HCT116 (cell line): ENCODE measurements around the gene CLEC20A. TPM values are rescaled to one million over a fixed set of nuclear protein-coding genes. Genes with fewer than 3 reads are reported as not detected.

ENCODE experiments used
- ATAC-seq: fragments of 200-7000 bp; cut with Tn5 transposase; 2 replicates; pipeline ENCODE4 v1.9.1; 2020; ENCODE audit warnings: mild to moderate bottlenecking, moderate library complexity
- BruUV-seq: library from RNA; stranded (reverse); fragments of 400-500 nt; replicated peaks from 2 replicates; lab custom pipeline; 2021; lab: Mats Ljungman, UMichigan
- CTCF ChIA-PET: fragments of 300-600 bp; sonication (Branson Sonifier 250); formaldehyde crosslinking; loops from one replicate; lab custom pipeline; 2021; ENCODE audit warnings: antibody characterized with exemption; lab: Charles Lee
- POLR2A ChIA-PET: fragments of 300-600, 350-600 bp; sonication (Branson Sonifier 250); formaldehyde crosslinking; loops from one replicate; lab custom pipeline; 2021; ENCODE audit warnings: antibody characterized with exemption; lab: Charles Lee
- RAD21 ChIA-PET, 2 experiments: fragments of 300-600 bp; sonication (Branson Sonifier 250); formaldehyde crosslinking; loops; one replicate each; lab custom pipeline; 2023; ENCODE audit warnings: low total read pairs in 2 of 2; ENCODE audit not compliant: uncharacterized antibody in 2 of 2, unreplicated experiment in 2 of 2, low non-redundant PET in 1 of 2; lab: Charles Lee
- DNase-seq: peaks from one replicate; pipeline ENCODE4 v3.0.0-alpha.2; 2010; ENCODE audit warnings: low read depth, low spot score
- H2AFZ ChIP-seq: fragments of 200-600 bp; shearing (Covaris generic), sonication (generic); 2 replicates; pipeline ENCODE4 v1.6.1; 2017; ENCODE audit warnings: low read depth, mixed run types, mixed read lengths, antibody characterized with exemption, low read length; ENCODE audit not compliant: poor library complexity, severe bottlenecking
- H3K27ac ChIP-seq: 2 replicates; pipeline ENCODE4 v1.5.1; 2012; ENCODE audit warnings: low read depth, low read length
- H3K27me3 ChIP-seq: fragments of 200-600 bp; sonication (generic); 2 replicates; pipeline ENCODE4 v1.6.1; 2016; ENCODE audit warnings: mixed run types, low read length, mixed read lengths; ENCODE audit not compliant: insufficient read depth
- H3K36me3 ChIP-seq, 2 experiments: fragments of 200-500 bp in 1 of 2; fragments of 200-600 bp in 1 of 2; sonication (Bioruptor generic) in 1 of 2; sonication (generic) in 1 of 2; 2 replicates each; pipeline versions ENCODE4 v1.5.1 to v1.6.1; 2014 to 2016; ENCODE audit warnings: low read length in 2 of 2, inconsistent platforms in 1 of 2, mixed read lengths in 1 of 2, mixed run types in 1 of 2; ENCODE audit not compliant: insufficient read depth in 2 of 2, control insufficient read depth in 1 of 2
- H3K4me1 ChIP-seq, 2 experiments: fragments of 200-600 bp in 1 of 2; sonication (generic) in 1 of 2; 2 replicates each; pipeline versions ENCODE4 v1.5.1 to v1.6.1; 2012 to 2017; ENCODE audit warnings: low read length in 2 of 2, inconsistent platforms in 1 of 2, mild to moderate bottlenecking in 1 of 2, mixed read lengths in 1 of 2, mixed run types in 1 of 2, moderate library complexity in 1 of 2; ENCODE audit not compliant: insufficient read depth in 2 of 2, control insufficient read depth in 1 of 2
- H3K4me2 ChIP-seq: fragments of 200-600 bp; sonication (generic); 2 replicates; pipeline ENCODE4 v1.6.1; 2017; ENCODE audit warnings: mixed run types, low read length, mixed read lengths
- H3K4me3 ChIP-seq, 2 experiments: fragments of 200-600 bp in 1 of 2; sonication (generic) in 1 of 2; replicated peaks in 1 of 2; 2 replicates each; pipeline ENCODE4 v1.5.1; 2011 to 2016; ENCODE audit warnings: low read length in 2 of 2, control low read depth in 1 of 2, low read depth in 1 of 2, mild to moderate bottlenecking in 1 of 2, mixed read lengths in 1 of 2, mixed run types in 1 of 2
- H3K79me2 ChIP-seq: fragments of 200-600 bp; sonication (generic); 2 replicates; pipeline ENCODE4 v1.6.1; 2017; ENCODE audit warnings: mild to moderate bottlenecking, mixed run types, low read length, moderate library complexity, mixed read lengths; ENCODE audit not compliant: insufficient read depth
- H3K9ac ChIP-seq: fragments of 200-600 bp; sonication (generic); 2 replicates; pipeline ENCODE4 v1.6.1; 2016; ENCODE audit warnings: low read length, mixed read lengths
- H3K9me2 ChIP-seq: fragments of 200-600 bp; sonication (generic), shearing (Covaris generic); 2 replicates; pipeline ENCODE4 v1.6.1; 2017; ENCODE audit warnings: mixed run types, mild to moderate bottlenecking, moderate library complexity; ENCODE audit not compliant: insufficient read depth
- H3K9me3 ChIP-seq, 2 experiments: fragments of 200-500 bp in 1 of 2; fragments of 200-600 bp in 1 of 2; sonication (Bioruptor generic) in 1 of 2; sonication (generic) in 1 of 2; 2 replicates each; pipeline ENCODE4 v1.6.1; 2014 to 2017; ENCODE audit warnings: low read length in 2 of 2, mixed read lengths in 2 of 2, inconsistent platforms in 1 of 2, low read depth in 1 of 2, mild to moderate bottlenecking in 1 of 2, mixed run types in 1 of 2, moderate library complexity in 1 of 2; ENCODE audit not compliant: control insufficient read depth in 1 of 2, insufficient read depth in 1 of 2
- H4K20me1 ChIP-seq: fragments of 200-600 bp; sonication (generic), shearing (Covaris generic); 2 replicates; pipeline ENCODE4 v1.6.1; 2017; ENCODE audit warnings: mixed run types, mild to moderate bottlenecking, moderate library complexity; ENCODE audit not compliant: insufficient read depth
- ATF3 ChIP-seq: IDR thresholded peaks from 2 replicates; pipeline ENCODE4 v1.6.1; 2012
- CBX3 ChIP-seq: IDR thresholded peaks from 2 replicates; pipeline ENCODE4 v1.6.1; 2012; ENCODE audit warnings: low read depth
- EZH2 ChIP-seq: fragments of 200-600 bp; sonication (generic); IDR thresholded peaks from 2 replicates; pipeline ENCODE4 v1.6.1; 2017; ENCODE audit warnings: antibody characterized with exemption, mixed run types
- EZH2phosphoT487 ChIP-seq: fragments of 200-600 bp; IDR thresholded peaks from 2 replicates; pipeline ENCODE4 v1.6.1; 2018; ENCODE audit warnings: antibody characterized with exemption, borderline replicate concordance
- JUND ChIP-seq: IDR thresholded peaks from 2 replicates; pipeline ENCODE4 v1.6.1; 2012
- POLR2A ChIP-seq: IDR thresholded peaks from 2 replicates; pipeline ENCODE4 v1.7.0; 2011; ENCODE audit warnings: borderline replicate concordance; ENCODE audit not compliant: insufficient read depth, insufficient read length; ENCODE audit errors: extremely low read depth
- POLR2AphosphoS5 ChIP-seq: IDR thresholded peaks from 2 replicates; pipeline ENCODE4 v1.6.1; 2011; ENCODE audit warnings: mild to moderate bottlenecking, low read depth, low read length, moderate library complexity
- RAD21 ChIP-seq: IDR thresholded peaks from 2 replicates; pipeline ENCODE4 v1.6.1; 2012; ENCODE audit warnings: low read depth, mild to moderate bottlenecking
- REST ChIP-seq: IDR thresholded peaks from 2 replicates; pipeline ENCODE4 v1.6.1; 2012; ENCODE audit warnings: low read depth
- SIN3A ChIP-seq: IDR thresholded peaks from 2 replicates; pipeline ENCODE4 v1.6.1; 2012; ENCODE audit warnings: low read depth
- SRF ChIP-seq: IDR thresholded peaks from 2 replicates; pipeline ENCODE4 v1.6.1; 2012; ENCODE audit warnings: low read depth
- YY1 ChIP-seq: IDR thresholded peaks from 2 replicates; pipeline ENCODE4 v1.6.1; 2011; ENCODE audit warnings: low read length, low read depth, moderate library complexity, mild to moderate bottlenecking; ENCODE audit not compliant: insufficient replicate concordance; ENCODE audit errors: extremely low read depth
- ZBTB33 ChIP-seq: IDR thresholded peaks from 2 replicates; pipeline ENCODE4 v1.6.1; 2011; ENCODE audit warnings: mild to moderate bottlenecking, low read length, moderate library complexity; ENCODE audit not compliant: insufficient replicate concordance; ENCODE audit errors: extremely low read depth
- ZFX ChIP-seq: fragments of 450-650 bp; IDR thresholded peaks from 2 replicates; pipeline ENCODE4 v1.6.1; 2017
- intact Hi-C: fragments of 100-400 bp; cut with micrococcal nuclease; formaldehyde crosslinking; loops from 2 replicates; pipeline ENCODE4 v1.10.0; 2022
- total RNA-seq: library from RNA; stranded (reverse); gene quantifications from one replicate; pipeline ENCODE4 v1.2.1, GENCODE V29; 2021; ENCODE audit not compliant: unreplicated experiment

CLEC20A gene
- total RNA-seq, 1 experiment from 2014 or later: not detected

- RAD21 ChIA-PET: no interaction called here
- TF ChIP-seq CBX3: no peak
- TF ChIP-seq SIN3A: no peak
- TF ChIP-seq EZH2: no peak
- no peak for TF ChIP-seq ATF3
- TF ChIP-seq POLR2AphosphoS5: no peak
- no peak for TF ChIP-seq EZH2phosphoT487
- no peak for TF ChIP-seq POLR2A
- no peak for TF ChIP-seq ZBTB33
- TF ChIP-seq JUND: no peak
- no peak for TF ChIP-seq RAD21
- no peak for TF ChIP-seq ZFX
- TF ChIP-seq YY1: no peak
- TF ChIP-seq SRF: no peak
- no peak for TF ChIP-seq REST
- no peak overlapping the region for H3K4me3 ChIP-seq
- H3K9me3 ChIP-seq: no peaks in the 10 kb centered on the region
- no peaks in the 10 kb centered on the region for H3K9me2 ChIP-seq
- BruUV-seq: no TSS peak
- H3K27me3 ChIP-seq: no peaks in the 10 kb centered on the region
- H3K4me1 ChIP-seq: no peaks in the 10 kb centered on the region
- H3K79me2 ChIP-seq: no peaks in the 10 kb centered on the region
- CTCF ChIA-PET: no interaction called here
- no peak overlapping the region for H3K27ac ChIP-seq
- no peak overlapping the region for H2AFZ ChIP-seq
- H3K9ac ChIP-seq: no peak overlapping the region
- ATAC-seq: no peak
- POLR2A ChIA-PET: no interaction called here
- H3K36me3 ChIP-seq: no peaks in the 10 kb centered on the region
- no peak overlapping the region for H3K4me2 ChIP-seq
- intact Hi-C loops: no loop called here
- H4K20me1 ChIP-seq: no peaks in the 10 kb centered on the region
- no peak for DNase-seq
These were observed 59.9 kb downstream of the CLEC20A start for GRCh38 chr1:178436899-178437298.
